Astrocyte (in vitro differentiated cells and primary cell): ENCODE measurements around the gene GPR37L1. TPM values are rescaled to one million over a fixed set of nuclear protein-coding genes. Genes with fewer than 3 reads are reported as not detected.
A peak's percentile ranks its signal among the peaks of the same experiment; 100 is the strongest.
"Not testable (repeated sequence)": the region's sequence is repeated elsewhere in the genome, so short reads cannot be mapped to it uniquely, and the experiment has no call there.

Experiments used
- DNase-seq: peaks from one replicate; pipeline ENCODE4 v3.0.0-alpha.2; 2010; ENCODE audit warnings: low read depth
- FAIRE-seq: peaks from 2 replicates; lab custom pipeline; 2011; peaks lifted over from hg19 to GRCh38; lab: Jason Lieb, UNC
- H2AFZ ChIP-seq: 2 replicates; pipeline ENCODE4 v1.6.0; 2012; ENCODE audit warnings: low read depth, low read length, inconsistent platforms
- H3K27ac ChIP-seq: 2 replicates; pipeline ENCODE4 v1.5.1; 2011; ENCODE audit warnings: low read depth, low read length, inconsistent platforms
- H3K27me3 ChIP-seq: 2 replicates; pipeline ENCODE4 v1.6.0; 2011; ENCODE audit warnings: low read length, inconsistent platforms; ENCODE audit not compliant: insufficient read depth
- H3K36me3 ChIP-seq: 2 replicates; pipeline ENCODE4 v1.5.1; 2011; ENCODE audit warnings: low read length, inconsistent platforms; ENCODE audit not compliant: insufficient read depth
- H3K4me1 ChIP-seq: 2 replicates; pipeline ENCODE4 v1.5.1; 2011; ENCODE audit warnings: low read length, inconsistent platforms; ENCODE audit not compliant: insufficient read depth
- H3K4me2 ChIP-seq: 2 replicates; pipeline ENCODE4 v1.6.0; 2012; ENCODE audit warnings: low read length, inconsistent platforms
- H3K4me3 ChIP-seq: 2 replicates; pipeline ENCODE4 v1.5.1; 2011; ENCODE audit warnings: low read depth, mild to moderate bottlenecking, low read length, inconsistent platforms; ENCODE audit not compliant: insufficient read depth
- H3K79me2 ChIP-seq: 2 replicates; pipeline ENCODE4 v1.6.0; 2012; ENCODE audit warnings: mild to moderate bottlenecking, low read length, inconsistent platforms; ENCODE audit not compliant: insufficient read depth
- H3K9ac ChIP-seq: 2 replicates; pipeline ENCODE4 v1.6.0; 2012; ENCODE audit warnings: mild to moderate bottlenecking, low read length, inconsistent platforms
- H3K9me3 ChIP-seq: 2 replicates; pipeline ENCODE4 v1.5.1; 2012; ENCODE audit warnings: low read depth, mild to moderate bottlenecking, low read length, inconsistent platforms; ENCODE audit not compliant: insufficient read depth
- H4K20me1 ChIP-seq: 2 replicates; pipeline ENCODE4 v1.6.0; 2012; ENCODE audit warnings: low read length, inconsistent platforms; ENCODE audit not compliant: insufficient read depth
- H3K27ac Mint-ChIP-seq: one replicate; pipeline ENCODE4 v1.8.0; 2021; ENCODE audit warnings: mild to moderate bottlenecking, mixed read lengths; ENCODE audit not compliant: unreplicated experiment
- H3K27me3 Mint-ChIP-seq: one replicate; pipeline ENCODE4 v1.8.0; 2021; ENCODE audit warnings: low read depth, mixed read lengths; ENCODE audit not compliant: unreplicated experiment
- H3K36me3 Mint-ChIP-seq: one replicate; pipeline ENCODE4 v1.8.0; 2021; ENCODE audit warnings: low read depth, mixed read lengths; ENCODE audit not compliant: unreplicated experiment
- H3K4me1 Mint-ChIP-seq: one replicate; pipeline ENCODE4 v1.8.0; 2021; ENCODE audit warnings: low read depth, mixed read lengths; ENCODE audit not compliant: unreplicated experiment
- H3K4me3 Mint-ChIP-seq: one replicate; pipeline ENCODE4 v1.8.0; 2021; ENCODE audit warnings: mild to moderate bottlenecking, moderate library complexity, mixed read lengths; ENCODE audit not compliant: unreplicated experiment
- H3K9me3 Mint-ChIP-seq: one replicate; pipeline ENCODE4 v1.8.0; 2021; ENCODE audit warnings: mild to moderate bottlenecking, mixed read lengths; ENCODE audit not compliant: unreplicated experiment
- EZH2 ChIP-seq: IDR thresholded peaks from 2 replicates; pipeline ENCODE4 v1.6.1; 2012; ENCODE audit warnings: mild to moderate bottlenecking, low read length, inconsistent platforms; ENCODE audit not compliant: insufficient read depth
- total RNA-seq: library from RNA; stranded (reverse); gene quantifications from 2 replicates; pipeline ENCODE4 v1.2.1, GENCODE V29; 2021
- TF ChIP-seq, protein P1 (sequence below): IDR thresholded peaks from 2 replicates; pipeline ENCODE4 v1.5.1; 2011; ENCODE audit warnings: low read depth, mild to moderate bottlenecking, inconsistent platforms, low read length, moderate library complexity; ENCODE audit not compliant: insufficient read depth

GPR37L1 gene
- total RNA-seq, 1 donor from 2014 or later: not detected

DNA sequence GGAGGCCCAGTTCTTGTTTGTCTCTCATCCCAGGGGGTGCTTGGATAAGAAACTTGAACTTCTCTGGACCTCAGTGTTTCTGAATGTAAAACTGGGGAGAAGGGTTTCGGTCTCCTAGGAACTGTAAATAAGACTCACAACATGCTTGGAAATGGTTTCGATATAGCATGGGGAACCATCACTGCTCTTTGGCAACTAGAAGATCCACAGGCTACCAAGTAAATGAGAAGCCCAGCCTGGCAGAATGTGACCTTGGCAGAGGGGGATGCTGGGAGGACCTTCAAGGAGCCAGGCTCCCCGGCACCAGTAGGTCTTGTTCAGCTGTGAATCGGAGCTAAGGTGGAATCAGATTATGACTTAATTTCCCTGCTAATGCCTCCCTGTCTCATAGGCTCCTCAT is 18.1 kb downstream of the GPR37L1 start:
- no peaks in the 10 kb centered on the region for H3K36me3 Mint-ChIP-seq
- H3K4me1 ChIP-seq: peaks cover 20% of the 10 kb centered on the region
- H3K36me3 ChIP-seq: peaks cover under 1% of the 10 kb centered on the region
- DNase-seq (no peak), FAIRE-seq (no peak)
- peaks cover 67% of the 10 kb centered on the region for H4K20me1 ChIP-seq
- H3K27me3 Mint-ChIP-seq: no peaks in the 10 kb centered on the region
- H3K9me3 Mint-ChIP-seq: no peaks in the 10 kb centered on the region
- no peaks in the 10 kb centered on the region for H3K9me3 ChIP-seq
- H3K27me3 ChIP-seq: no peaks in the 10 kb centered on the region
- TF ChIP-seq, protein P1, sequence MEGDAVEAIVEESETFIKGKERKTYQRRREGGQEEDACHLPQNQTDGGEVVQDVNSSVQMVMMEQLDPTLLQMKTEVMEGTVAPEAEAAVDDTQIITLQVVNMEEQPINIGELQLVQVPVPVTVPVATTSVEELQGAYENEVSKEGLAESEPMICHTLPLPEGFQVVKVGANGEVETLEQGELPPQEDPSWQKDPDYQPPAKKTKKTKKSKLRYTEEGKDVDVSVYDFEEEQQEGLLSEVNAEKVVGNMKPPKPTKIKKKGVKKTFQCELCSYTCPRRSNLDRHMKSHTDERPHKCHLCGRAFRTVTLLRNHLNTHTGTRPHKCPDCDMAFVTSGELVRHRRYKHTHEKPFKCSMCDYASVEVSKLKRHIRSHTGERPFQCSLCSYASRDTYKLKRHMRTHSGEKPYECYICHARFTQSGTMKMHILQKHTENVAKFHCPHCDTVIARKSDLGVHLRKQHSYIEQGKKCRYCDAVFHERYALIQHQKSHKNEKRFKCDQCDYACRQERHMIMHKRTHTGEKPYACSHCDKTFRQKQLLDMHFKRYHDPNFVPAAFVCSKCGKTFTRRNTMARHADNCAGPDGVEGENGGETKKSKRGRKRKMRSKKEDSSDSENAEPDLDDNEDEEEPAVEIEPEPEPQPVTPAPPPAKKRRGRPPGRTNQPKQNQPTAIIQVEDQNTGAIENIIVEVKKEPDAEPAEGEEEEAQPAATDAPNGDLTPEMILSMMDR: no peak
- no peak for TF ChIP-seq EZH2
- H3K4me1 Mint-ChIP-seq: peaks cover 10% of the 10 kb centered on the region
- no peak overlapping the region for H3K4me2 ChIP-seq
- no peak overlapping the region for H3K27ac ChIP-seq
- no peak overlapping the region for H2AFZ ChIP-seq
- H3K27ac Mint-ChIP-seq: no peak overlapping the region
- peaks cover 66% of the 10 kb centered on the region for H3K79me2 ChIP-seq
- H3K9ac ChIP-seq: no peak overlapping the region
- H3K4me3 Mint-ChIP-seq: no peak overlapping the region
- H3K4me3 ChIP-seq: no peak overlapping the region

DNA sequence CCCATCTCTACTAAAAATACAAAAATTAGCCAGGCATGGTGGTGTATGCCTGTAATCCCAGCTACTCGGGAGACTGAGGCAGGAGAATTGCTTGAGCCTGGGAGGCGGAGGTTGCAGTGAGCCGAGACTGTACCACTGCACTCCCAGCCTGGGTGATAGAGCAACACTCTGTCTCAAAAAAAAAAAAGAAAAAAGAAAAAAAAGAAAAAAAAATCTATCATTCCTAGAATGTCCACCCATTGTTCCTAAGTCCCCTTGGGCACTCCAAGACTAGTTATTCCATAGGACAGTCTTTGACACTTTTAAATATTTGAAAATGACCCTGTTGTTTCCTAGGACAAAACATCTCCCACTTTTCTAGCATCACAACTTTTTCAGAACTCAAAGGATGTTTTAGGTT is 18.8 kb downstream of the GPR37L1 start:
- not testable (repeated sequence) for H3K36me3 ChIP-seq, H3K4me3 Mint-ChIP-seq, H3K27ac Mint-ChIP-seq, H3K9ac ChIP-seq, H3K27me3 Mint-ChIP-seq, H3K9me3 Mint-ChIP-seq, H3K4me3 ChIP-seq, H3K27ac ChIP-seq, H3K36me3 Mint-ChIP-seq, FAIRE-seq, H2AFZ ChIP-seq, H3K4me2 ChIP-seq, H3K27me3 ChIP-seq, H3K9me3 ChIP-seq, DNase-seq
- H3K4me1 Mint-ChIP-seq: peaks cover 10% of the 10 kb centered on the region
- Histone ChIP-seq H4K20me1 (peaks cover 66% of the 10 kb centered on the region), H3K4me1 (peaks cover 20% of the 10 kb centered on the region), H3K79me2 (peaks cover 66% of the 10 kb centered on the region)

DNA sequence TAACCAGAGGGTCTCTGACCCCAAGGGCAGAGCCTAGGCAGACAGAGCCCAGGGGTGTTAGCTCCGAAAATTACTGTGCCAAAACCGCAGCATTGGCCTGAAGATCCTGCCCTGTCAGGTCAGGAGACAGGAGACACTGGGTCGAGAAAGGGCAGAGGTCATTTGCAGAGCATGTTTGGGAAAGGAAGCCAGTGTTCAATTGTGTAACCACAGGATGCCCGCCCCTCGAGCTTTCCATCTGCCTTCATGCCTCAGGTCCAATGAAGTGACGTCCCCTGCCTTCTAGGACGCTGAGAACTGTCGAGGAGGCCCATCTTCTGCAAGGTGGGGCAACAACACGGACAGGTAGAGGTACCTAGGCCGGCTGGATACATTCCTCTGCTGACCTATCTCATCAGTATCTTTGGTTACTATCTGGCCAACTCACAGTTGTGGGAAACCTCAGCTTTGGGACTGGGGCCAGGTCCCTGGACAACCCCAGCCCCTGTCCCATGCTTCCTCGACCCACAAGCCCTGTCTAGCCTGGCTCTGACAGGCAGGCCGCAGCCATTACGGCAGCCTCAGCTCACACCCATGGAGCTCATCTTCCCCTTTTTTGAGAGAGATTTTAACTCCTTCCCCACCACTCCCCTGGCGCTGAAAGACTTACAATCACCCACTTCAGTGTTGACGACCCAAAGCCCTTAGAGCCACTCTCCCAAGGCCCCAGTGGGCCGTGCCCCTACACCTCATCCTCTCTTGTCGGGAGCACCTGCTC is 20.5 kb downstream of the GPR37L1 start:
- no peak for FAIRE-seq

More for the DNA sequence above, 20.5 kb downstream of the GPR37L1 start:
- DNase-seq: no peak
- peak overlapping the region; percentile 96 for H3K9ac ChIP-seq
- Mint-ChIP-seq H3K4me3 (peak overlapping the region; percentile 96), H3K27ac (peak overlapping the region; percentile 96), H3K27me3 (no peaks in the 10 kb centered on the region), H3K36me3 (no peaks in the 10 kb centered on the region), H3K4me1 (peaks cover 10% of the 10 kb centered on the region), H3K9me3 (no peaks in the 10 kb centered on the region)
- H3K27ac ChIP-seq: peak overlapping the region; percentile 53
- peaks cover 55% of the 10 kb centered on the region for H4K20me1 ChIP-seq
- H3K4me1 ChIP-seq: peaks cover 20% of the 10 kb centered on the region
- H3K36me3 ChIP-seq: no peaks in the 10 kb centered on the region
- TF ChIP-seq EZH2: no peak
- TF ChIP-seq, protein P1: no peak
- no peaks in the 10 kb centered on the region for H3K27me3 ChIP-seq
- peak overlapping the region; percentile 98 for H3K4me2 ChIP-seq
- H3K4me3 ChIP-seq: peak overlapping the region; percentile 88
- H2AFZ ChIP-seq: peak overlapping the region; percentile 23
- H3K9me3 ChIP-seq: no peaks in the 10 kb centered on the region
- peaks cover 65% of the 10 kb centered on the region for H3K79me2 ChIP-seq
